ENCODE data around the gene GALNT13. TPM values are rescaled to one million over a fixed set of nuclear protein-coding genes. Genes with fewer than 3 reads are reported as not detected.

GALNT13 gene
- total and polyA plus RNA-seq, 4 donors = not detected

DNA sequence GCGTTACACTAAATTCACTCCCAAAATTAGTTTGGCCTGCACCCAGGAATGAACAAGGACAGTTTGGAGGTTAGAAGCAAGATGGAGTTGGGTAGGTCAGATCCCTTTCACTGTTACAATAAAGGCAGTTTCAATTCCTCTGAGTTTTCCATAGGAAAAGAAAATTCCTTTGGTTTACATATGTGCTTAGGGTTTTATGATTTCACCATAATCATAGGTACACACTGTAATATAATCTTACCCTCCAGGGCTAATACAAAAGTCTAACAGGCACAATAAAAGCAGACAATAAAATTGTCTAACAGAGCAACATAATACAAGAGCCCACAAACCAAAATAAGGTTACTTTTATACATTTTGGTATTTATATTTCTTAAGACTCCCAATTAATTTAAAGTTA is 435.3 kb downstream of the GALNT13 start:
- Histone ChIP-seq H3K9me3 (ENCODE audit: control insufficient read depth in 4 of 4, low read length in 3 of 4) (no peaks in the 10 kb centered on the region), H3K36me3 (ENCODE audit: control insufficient read depth in 4 of 4, insufficient read depth in 3 of 4, low read depth in 1 of 4, low read length in 3 of 4) (no peaks in the 10 kb centered on the region), H3K27me3 (ENCODE audit: control insufficient read depth in 4 of 4, insufficient read depth in 4 of 4, low read length in 3 of 4) (no peaks in the 10 kb centered on the region), H3K27ac (ENCODE audit: low read depth in 1 of 2, low read length in 2 of 2) (no peak overlapping the region), H3K4me3 (ENCODE audit: low read depth in 1 of 3, low read length in 3 of 3) (no peak overlapping the region), H3K4me1 (ENCODE audit: control insufficient read depth in 4 of 4, insufficient read depth in 4 of 4, low read length in 3 of 4) (no peaks in the 10 kb centered on the region), H3K9ac (ENCODE audit: low read depth in 1 of 2, low read length in 2 of 2) (no peak overlapping the region)
- DNase-seq (ENCODE audit: low spot score) = no peak
- 86% methylated on average over 1 of the region's 1 CpG for WGBS
- TF ChIP-seq JUND (IDR thresholded peaks at IDR 0.05) = no peak
- TF ChIP-seq, protein P1, sequence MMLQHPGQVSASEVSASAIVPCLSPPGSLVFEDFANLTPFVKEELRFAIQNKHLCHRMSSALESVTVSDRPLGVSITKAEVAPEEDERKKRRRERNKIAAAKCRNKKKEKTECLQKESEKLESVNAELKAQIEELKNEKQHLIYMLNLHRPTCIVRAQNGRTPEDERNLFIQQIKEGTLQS (IDR thresholded peaks at IDR 0.05) = no peak

DNA sequence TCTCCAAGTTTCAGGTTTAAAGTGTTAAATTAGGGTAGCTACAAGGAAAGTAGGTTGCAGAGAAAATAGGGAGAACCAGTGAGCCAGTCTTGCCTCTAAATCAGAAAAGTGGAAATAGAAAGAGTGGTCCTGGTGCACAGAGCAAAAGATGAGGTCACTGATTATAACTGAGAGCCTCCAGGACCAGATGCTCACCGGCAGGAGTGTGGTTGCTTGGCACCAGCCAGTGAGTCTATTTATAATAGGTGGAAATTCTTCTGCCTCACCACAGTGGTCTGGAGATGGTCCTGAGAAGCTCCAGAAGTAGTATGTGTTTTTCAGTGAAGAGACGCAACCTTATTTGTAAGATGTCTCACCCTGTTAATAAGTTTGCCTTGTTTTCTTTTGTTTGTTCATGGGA is 452.9 kb downstream of the GALNT13 start:
- no peak for TF ChIP-seq YY1 (IDR thresholded peaks at IDR 0.05)
- no peak for TF ChIP-seq HNF4A (conservative IDR thresholded peaks at IDR 0.05)
- TF ChIP-seq, protein P2, sequence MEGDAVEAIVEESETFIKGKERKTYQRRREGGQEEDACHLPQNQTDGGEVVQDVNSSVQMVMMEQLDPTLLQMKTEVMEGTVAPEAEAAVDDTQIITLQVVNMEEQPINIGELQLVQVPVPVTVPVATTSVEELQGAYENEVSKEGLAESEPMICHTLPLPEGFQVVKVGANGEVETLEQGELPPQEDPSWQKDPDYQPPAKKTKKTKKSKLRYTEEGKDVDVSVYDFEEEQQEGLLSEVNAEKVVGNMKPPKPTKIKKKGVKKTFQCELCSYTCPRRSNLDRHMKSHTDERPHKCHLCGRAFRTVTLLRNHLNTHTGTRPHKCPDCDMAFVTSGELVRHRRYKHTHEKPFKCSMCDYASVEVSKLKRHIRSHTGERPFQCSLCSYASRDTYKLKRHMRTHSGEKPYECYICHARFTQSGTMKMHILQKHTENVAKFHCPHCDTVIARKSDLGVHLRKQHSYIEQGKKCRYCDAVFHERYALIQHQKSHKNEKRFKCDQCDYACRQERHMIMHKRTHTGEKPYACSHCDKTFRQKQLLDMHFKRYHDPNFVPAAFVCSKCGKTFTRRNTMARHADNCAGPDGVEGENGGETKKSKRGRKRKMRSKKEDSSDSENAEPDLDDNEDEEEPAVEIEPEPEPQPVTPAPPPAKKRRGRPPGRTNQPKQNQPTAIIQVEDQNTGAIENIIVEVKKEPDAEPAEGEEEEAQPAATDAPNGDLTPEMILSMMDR (IDR thresholded peaks at IDR 0.05; ENCODE audit: low read depth, low read length, missing input control) = no peak
- TF ChIP-seq, protein P3, sequence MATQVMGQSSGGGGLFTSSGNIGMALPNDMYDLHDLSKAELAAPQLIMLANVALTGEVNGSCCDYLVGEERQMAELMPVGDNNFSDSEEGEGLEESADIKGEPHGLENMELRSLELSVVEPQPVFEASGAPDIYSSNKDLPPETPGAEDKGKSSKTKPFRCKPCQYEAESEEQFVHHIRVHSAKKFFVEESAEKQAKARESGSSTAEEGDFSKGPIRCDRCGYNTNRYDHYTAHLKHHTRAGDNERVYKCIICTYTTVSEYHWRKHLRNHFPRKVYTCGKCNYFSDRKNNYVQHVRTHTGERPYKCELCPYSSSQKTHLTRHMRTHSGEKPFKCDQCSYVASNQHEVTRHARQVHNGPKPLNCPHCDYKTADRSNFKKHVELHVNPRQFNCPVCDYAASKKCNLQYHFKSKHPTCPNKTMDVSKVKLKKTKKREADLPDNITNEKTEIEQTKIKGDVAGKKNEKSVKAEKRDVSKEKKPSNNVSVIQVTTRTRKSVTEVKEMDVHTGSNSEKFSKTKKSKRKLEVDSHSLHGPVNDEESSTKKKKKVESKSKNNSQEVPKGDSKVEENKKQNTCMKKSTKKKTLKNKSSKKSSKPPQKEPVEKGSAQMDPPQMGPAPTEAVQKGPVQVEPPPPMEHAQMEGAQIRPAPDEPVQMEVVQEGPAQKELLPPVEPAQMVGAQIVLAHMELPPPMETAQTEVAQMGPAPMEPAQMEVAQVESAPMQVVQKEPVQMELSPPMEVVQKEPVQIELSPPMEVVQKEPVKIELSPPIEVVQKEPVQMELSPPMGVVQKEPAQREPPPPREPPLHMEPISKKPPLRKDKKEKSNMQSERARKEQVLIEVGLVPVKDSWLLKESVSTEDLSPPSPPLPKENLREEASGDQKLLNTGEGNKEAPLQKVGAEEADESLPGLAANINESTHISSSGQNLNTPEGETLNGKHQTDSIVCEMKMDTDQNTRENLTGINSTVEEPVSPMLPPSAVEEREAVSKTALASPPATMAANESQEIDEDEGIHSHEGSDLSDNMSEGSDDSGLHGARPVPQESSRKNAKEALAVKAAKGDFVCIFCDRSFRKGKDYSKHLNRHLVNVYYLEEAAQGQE (IDR thresholded peaks at IDR 0.05) = no peak
- no peak for TF ChIP-seq HNF4G (IDR thresholded peaks at IDR 0.05)
- TF ChIP-seq RAD21 (IDR thresholded peaks at IDR 0.05) = no peak
- no peak for TF ChIP-seq FOXA1 (IDR thresholded peaks at IDR 0.05)
- TF ChIP-seq, protein P4, sequence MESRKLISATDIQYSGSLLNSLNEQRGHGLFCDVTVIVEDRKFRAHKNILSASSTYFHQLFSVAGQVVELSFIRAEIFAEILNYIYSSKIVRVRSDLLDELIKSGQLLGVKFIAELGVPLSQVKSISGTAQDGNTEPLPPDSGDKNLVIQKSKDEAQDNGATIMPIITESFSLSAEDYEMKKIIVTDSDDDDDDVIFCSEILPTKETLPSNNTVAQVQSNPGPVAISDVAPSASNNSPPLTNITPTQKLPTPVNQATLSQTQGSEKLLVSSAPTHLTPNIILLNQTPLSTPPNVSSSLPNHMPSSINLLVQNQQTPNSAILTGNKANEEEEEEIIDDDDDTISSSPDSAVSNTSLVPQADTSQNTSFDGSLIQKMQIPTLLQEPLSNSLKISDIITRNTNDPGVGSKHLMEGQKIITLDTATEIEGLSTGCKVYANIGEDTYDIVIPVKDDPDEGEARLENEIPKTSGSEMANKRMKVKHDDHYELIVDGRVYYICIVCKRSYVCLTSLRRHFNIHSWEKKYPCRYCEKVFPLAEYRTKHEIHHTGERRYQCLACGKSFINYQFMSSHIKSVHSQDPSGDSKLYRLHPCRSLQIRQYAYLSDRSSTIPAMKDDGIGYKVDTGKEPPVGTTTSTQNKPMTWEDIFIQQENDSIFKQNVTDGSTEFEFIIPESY (IDR thresholded peaks at IDR 0.05) = no peak
- TF ChIP-seq JUND (IDR thresholded peaks at IDR 0.05) = no peak
- no peak for TF ChIP-seq RXRA (IDR thresholded peaks at IDR 0.05)
- TF ChIP-seq, protein P1 (IDR thresholded peaks at IDR 0.05) = no peak
- Histone ChIP-seq H3K4me1 (ENCODE audit: control insufficient read depth in 4 of 4, insufficient read depth in 4 of 4, low read length in 3 of 4) (no peaks in the 10 kb centered on the region), H3K9ac (ENCODE audit: low read depth in 1 of 2, low read length in 2 of 2) (no peak overlapping the region), H3K4me3 (ENCODE audit: low read depth in 1 of 3, low read length in 3 of 3) (no peak overlapping the region), H3K36me3 (ENCODE audit: control insufficient read depth in 4 of 4, insufficient read depth in 3 of 4, low read depth in 1 of 4, low read length in 3 of 4) (no peaks in the 10 kb centered on the region), H3K27me3 (ENCODE audit: control insufficient read depth in 4 of 4, insufficient read depth in 4 of 4, low read length in 3 of 4) (no peaks in the 10 kb centered on the region), H3K27ac (ENCODE audit: low read depth in 1 of 2, low read length in 2 of 2) (no peak overlapping the region), H3K9me3 (ENCODE audit: control insufficient read depth in 4 of 4, low read length in 3 of 4) (no peaks in the 10 kb centered on the region)
- 82% methylated on average over 2 of the region's 2 CpGs for WGBS
- no peak for DNase-seq (ENCODE audit: low spot score)

All from liver (tissue), 9 donors.